Measurements from ENCODE around the gene HNRNPH2. TPM values are rescaled to one million over a fixed set of nuclear protein-coding genes. Genes with fewer than 3 reads are reported as not detected.
A peak's percentile ranks its signal among the peaks of the same experiment; 100 is the strongest.

HNRNPH2 gene
- total and polyA plus RNA-seq, 4 donors = 31.5 to 36.9 (median 34.8) TPM

DNA sequence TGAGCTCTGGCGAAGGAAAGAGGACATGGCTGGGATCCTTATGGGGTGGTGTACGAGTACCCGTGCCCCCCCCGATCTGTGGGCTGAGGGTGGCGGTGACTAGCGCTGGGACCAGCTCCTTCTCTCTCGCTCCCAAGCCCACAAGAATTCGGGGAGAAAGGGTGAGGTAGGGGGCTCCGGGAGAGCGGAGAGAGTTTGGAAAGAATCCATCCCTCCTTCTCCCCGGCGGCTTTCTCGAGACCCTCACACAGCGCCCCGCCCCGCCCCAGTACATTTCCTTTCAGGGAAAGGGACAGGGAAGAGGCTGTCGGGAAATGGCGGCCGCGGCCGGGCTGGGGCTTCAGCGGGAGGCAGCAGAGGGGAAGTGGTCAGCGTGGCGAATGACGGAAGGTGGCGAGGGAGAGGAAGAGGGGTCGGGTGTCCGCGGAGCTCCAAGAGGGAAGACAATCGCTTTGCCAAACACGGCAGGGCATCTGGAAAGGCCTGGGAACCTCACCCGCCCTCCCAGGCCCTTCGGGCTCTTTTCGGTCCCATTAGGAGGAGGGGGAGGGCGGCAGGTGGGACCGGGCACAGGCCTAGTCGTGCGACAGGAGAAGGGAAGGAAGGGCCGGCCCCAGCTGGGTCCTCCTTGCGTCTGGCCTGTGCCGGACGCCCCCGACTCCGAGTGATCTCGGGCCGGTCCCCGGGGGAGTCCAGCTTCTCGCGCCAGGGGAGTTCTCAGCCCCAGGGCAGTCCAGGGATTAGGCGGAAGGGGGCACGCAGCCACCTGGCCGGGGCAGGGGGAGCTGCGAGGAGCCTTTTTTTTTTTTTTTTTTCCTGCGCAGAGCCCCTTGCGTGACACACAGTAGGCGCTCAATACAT, 10.2 kb downstream of the HNRNPH2 start:
- DNase-seq (ENCODE audit: low spot score) = peak; percentile 59
- 1% methylated on average over 56 of the region's 56 CpGs for WGBS
- Histone ChIP-seq H3K27me3 (ENCODE audit: control insufficient read depth in 4 of 4, insufficient read depth in 4 of 4, low read length in 3 of 4) (no peaks in the 10 kb centered on the region), H3K9ac (ENCODE audit: low read depth in 1 of 2, low read length in 2 of 2) (peak overlapping the region; percentile 75 to 86), H3K9me3 (ENCODE audit: control insufficient read depth in 4 of 4, low read length in 3 of 4) (no peaks in the 10 kb centered on the region), H3K4me3 (ENCODE audit: low read depth in 1 of 3, low read length in 3 of 3) (peak overlapping the region; percentile 49 to 76 (median 66)), H3K27ac (ENCODE audit: low read depth in 1 of 2, low read length in 2 of 2) (peak overlapping the region; percentile 82 to 92), H3K4me1 (ENCODE audit: control insufficient read depth in 4 of 4, insufficient read depth in 4 of 4, low read length in 3 of 4) (peaks cover 0 to 2% (median 0%) of the 10 kb centered on the region in 4 donors), H3K36me3 (ENCODE audit: control insufficient read depth in 4 of 4, insufficient read depth in 3 of 4, low read depth in 1 of 4, low read length in 3 of 4) (no peaks in the 10 kb centered on the region)
- TF ChIP-seq, protein P1, sequence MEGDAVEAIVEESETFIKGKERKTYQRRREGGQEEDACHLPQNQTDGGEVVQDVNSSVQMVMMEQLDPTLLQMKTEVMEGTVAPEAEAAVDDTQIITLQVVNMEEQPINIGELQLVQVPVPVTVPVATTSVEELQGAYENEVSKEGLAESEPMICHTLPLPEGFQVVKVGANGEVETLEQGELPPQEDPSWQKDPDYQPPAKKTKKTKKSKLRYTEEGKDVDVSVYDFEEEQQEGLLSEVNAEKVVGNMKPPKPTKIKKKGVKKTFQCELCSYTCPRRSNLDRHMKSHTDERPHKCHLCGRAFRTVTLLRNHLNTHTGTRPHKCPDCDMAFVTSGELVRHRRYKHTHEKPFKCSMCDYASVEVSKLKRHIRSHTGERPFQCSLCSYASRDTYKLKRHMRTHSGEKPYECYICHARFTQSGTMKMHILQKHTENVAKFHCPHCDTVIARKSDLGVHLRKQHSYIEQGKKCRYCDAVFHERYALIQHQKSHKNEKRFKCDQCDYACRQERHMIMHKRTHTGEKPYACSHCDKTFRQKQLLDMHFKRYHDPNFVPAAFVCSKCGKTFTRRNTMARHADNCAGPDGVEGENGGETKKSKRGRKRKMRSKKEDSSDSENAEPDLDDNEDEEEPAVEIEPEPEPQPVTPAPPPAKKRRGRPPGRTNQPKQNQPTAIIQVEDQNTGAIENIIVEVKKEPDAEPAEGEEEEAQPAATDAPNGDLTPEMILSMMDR (IDR thresholded peaks at IDR 0.05; ENCODE audit: low read depth, low read length, missing input control) = no peak
- TF ChIP-seq, protein P2, sequence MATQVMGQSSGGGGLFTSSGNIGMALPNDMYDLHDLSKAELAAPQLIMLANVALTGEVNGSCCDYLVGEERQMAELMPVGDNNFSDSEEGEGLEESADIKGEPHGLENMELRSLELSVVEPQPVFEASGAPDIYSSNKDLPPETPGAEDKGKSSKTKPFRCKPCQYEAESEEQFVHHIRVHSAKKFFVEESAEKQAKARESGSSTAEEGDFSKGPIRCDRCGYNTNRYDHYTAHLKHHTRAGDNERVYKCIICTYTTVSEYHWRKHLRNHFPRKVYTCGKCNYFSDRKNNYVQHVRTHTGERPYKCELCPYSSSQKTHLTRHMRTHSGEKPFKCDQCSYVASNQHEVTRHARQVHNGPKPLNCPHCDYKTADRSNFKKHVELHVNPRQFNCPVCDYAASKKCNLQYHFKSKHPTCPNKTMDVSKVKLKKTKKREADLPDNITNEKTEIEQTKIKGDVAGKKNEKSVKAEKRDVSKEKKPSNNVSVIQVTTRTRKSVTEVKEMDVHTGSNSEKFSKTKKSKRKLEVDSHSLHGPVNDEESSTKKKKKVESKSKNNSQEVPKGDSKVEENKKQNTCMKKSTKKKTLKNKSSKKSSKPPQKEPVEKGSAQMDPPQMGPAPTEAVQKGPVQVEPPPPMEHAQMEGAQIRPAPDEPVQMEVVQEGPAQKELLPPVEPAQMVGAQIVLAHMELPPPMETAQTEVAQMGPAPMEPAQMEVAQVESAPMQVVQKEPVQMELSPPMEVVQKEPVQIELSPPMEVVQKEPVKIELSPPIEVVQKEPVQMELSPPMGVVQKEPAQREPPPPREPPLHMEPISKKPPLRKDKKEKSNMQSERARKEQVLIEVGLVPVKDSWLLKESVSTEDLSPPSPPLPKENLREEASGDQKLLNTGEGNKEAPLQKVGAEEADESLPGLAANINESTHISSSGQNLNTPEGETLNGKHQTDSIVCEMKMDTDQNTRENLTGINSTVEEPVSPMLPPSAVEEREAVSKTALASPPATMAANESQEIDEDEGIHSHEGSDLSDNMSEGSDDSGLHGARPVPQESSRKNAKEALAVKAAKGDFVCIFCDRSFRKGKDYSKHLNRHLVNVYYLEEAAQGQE (IDR thresholded peaks at IDR 0.05) = no peak
- TF ChIP-seq YY1 (IDR thresholded peaks at IDR 0.05) = peak; percentile 96

DNA sequence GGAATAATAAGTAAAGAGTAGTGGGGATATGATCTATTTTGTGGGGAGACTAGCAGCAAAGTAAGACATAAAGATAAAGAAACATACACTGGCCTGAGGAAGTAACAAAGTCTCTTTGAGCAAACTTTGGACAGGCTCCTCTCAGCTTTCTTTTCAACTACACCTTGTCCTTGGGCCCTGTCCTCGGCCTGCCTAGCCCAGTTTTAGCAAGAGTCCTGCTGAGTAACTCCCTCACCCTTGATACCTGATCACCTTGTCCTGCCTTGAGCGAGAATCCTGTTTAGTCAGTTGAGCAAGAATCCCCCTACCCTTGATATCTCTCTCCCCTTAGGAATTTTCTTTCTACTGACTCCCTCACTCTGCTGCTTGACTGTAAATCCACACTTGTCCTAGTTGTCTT, 11.5 kb downstream of the HNRNPH2 start:
- TF ChIP-seq FOXA2 (IDR thresholded peaks at IDR 0.05) (no peak), EGR1 (IDR thresholded peaks at IDR 0.05; ENCODE audit: low read depth in 2 of 2) (no peak), JUND (IDR thresholded peaks at IDR 0.05) (no peak), RXRA (IDR thresholded peaks at IDR 0.05) (no peak), HNF4G (IDR thresholded peaks at IDR 0.05) (no peak), TAF1 (conservative IDR thresholded peaks at IDR 0.05) (no peak)
- TF ChIP-seq, protein P3, sequence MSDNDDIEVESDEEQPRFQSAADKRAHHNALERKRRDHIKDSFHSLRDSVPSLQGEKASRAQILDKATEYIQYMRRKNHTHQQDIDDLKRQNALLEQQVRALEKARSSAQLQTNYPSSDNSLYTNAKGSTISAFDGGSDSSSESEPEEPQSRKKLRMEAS (IDR thresholded peaks at IDR 0.05) = no peak
- TF ChIP-seq, protein P2 (IDR thresholded peaks at IDR 0.05) = no peak
- no peak for DNase-seq (ENCODE audit: low spot score)
- Histone ChIP-seq H3K4me3 (ENCODE audit: low read depth in 1 of 3, low read length in 3 of 3) (no peak overlapping the region), H3K27me3 (ENCODE audit: control insufficient read depth in 4 of 4, insufficient read depth in 4 of 4, low read length in 3 of 4) (no peaks in the 10 kb centered on the region), H3K27ac (ENCODE audit: low read depth in 1 of 2, low read length in 2 of 2) (no peak overlapping the region), H3K4me1 (ENCODE audit: control insufficient read depth in 4 of 4, insufficient read depth in 4 of 4, low read length in 3 of 4) (peaks cover 0 to 2% (median 0%) of the 10 kb centered on the region in 4 donors), H3K9me3 (ENCODE audit: control insufficient read depth in 4 of 4, low read length in 3 of 4) (no peaks in the 10 kb centered on the region), H3K36me3 (ENCODE audit: control insufficient read depth in 4 of 4, insufficient read depth in 3 of 4, low read depth in 1 of 4, low read length in 3 of 4) (peaks cover 0 to 4% (median 0%) of the 10 kb centered on the region in 4 donors), H3K9ac (ENCODE audit: low read depth in 1 of 2, low read length in 2 of 2) (no peak overlapping the region)
- WGBS = 95% methylated on average over 2 of the region's 2 CpGs

Measured in liver (tissue), 9 donors.